Fibroblast of peridontal ligament (primary cell): ENCODE data around the gene EMC9.

Experiments used
- DNase-seq: peaks from one replicate; pipeline ENCODE4 v3.0.0-alpha.2; 2010; ENCODE audit errors: extremely low read depth

The EMC9 gene

GRCh38 chr14:24149302-24149969 is 8.0 kb upstream of the EMC9 start:
- DNase-seq = no peak

DNA sequence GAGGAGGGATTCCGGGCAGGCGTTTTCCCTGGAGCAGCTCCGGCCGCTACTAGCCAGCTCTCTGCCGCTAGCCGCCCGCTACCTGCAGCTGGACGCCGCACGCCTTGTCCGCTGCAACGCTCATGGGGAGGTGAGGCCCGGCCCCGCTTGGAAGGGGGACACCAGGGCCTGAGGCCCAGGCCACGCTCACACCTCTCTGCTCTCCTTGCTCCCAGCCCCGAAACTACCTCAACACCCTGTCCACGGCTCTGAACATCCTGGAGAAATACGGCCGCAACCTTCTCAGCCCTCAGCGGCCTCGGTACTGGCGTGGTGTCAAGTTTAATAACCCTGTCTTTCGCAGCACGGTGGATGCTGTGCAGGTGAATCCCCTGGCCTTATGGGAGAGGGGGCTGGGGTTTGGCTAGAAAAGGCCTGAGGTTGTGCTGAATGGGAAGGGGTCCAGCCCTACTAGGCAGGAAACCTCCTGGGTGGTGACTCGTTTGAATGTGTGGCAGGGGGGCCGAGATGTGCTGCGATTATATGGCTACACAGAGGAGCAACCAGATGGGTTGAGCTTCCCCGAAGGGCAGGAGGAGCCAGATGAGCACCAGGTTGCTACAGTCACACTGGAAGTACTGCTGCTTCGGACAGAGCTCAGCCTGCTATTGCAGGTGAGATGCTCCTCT is 6.5 kb upstream of the EMC9 start:
- DNase-seq = no peak

- DNase-seq = peak; percentile 97
Observed at GRCh38 chr14:24146978-24147760, 5.8 kb upstream of the EMC9 start, which contains the start of gene RNF31. RNF31 (plus strand) TSS chr14:24147498; CDS start chr14:24147699, 201 bp downstream.

DNA sequence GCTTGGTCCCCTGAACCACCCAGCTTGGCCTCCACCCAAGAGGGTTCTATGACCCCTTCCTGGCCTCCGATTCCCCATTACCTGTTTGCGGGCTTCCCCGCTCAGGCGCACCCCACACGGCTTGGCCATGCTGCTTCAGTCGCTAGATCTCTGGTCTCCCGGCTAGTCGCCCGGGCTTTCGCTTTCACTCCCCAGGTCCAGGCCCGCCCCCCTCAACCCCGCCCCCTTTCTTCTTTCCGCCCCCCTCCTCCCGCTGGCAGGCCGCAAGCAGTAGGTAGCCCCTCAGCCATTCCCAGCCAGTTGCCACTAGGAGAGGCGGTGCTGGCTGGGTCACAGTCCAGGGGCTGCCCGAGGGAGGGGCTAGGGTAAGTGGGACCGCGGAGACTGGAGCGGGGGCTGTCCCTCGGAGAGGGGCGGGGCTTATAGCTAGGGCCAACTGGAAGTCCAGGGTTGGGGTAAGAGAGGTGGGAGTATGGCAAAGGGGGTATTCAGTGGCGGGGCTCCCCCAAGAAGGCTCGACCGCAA is 5.1 kb upstream of the EMC9 start, which contains the start of gene PSME2:
Gene PSME2, minus strand, starts transcription at position 158 of the 525 bp plus-strand sequence. Its CDS starts 29 bp downstream, at position 129.
- peak; percentile 89 for DNase-seq

DNA sequence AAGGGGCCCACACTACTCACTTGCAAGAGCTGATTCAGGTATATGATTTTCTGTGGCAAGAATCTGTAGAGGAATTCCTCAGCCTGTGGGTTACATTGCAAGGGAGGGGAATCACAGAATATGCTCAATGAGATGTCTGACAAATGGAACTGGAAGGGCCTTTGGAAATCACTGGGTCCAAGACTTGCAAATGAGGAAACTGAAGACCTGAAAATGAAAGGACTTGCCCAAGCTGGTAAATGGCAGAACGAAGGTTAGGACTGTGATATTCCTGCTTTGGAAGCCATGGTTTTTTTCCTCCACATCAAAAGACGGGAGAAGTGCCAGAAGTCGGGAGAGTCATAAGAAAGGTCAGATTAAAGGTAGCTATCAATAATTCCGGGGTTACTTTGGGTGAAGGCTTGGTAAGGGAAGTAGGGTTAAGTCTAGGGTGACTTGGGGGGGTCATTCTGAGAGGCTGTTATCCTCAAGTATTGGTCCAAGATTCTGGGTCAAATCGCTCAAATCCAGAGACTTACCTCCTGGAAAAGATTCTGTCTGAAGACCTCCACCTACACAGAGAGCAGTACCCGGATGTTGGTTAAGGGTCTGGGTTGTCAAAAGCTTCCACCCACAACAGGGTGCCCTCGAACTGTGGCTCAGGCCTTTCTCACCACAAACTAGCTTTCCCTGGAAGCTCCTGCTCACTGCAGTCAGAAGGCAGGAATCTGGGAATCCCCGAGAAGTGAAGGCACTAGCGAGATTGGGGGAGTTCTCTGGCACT is 4.5 kb upstream of the EMC9 start:
- DNase-seq = peak; percentile 10

DNA sequence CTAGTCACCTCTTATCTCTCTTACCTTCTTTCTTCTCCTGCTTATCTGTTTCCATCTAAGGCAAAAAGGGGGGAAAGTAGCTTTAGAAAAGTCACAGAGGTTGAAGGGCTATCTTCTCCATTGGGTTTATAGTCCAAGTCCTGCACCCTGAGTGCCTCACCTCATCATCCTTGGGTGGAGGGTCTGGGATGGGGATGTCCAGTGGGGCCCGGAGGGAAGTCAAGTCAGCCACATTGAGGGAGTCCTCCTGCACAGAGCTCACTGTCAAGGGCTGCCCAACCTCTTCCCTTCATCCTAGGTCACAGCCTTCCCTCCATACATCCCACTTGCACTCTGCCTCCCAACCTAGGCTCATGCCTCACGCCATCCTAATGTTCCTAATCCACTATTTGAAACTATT is 3.8 kb upstream of the EMC9 start:
- DNase-seq = no peak

GRCh38 chr14:24144451-24144850 is 3.1 kb upstream of the EMC9 start:
- no peak for DNase-seq

GRCh38 chr14:24143511-24143910 is 2.1 kb upstream of the EMC9 start:
- peak; percentile 45 for DNase-seq

DNA sequence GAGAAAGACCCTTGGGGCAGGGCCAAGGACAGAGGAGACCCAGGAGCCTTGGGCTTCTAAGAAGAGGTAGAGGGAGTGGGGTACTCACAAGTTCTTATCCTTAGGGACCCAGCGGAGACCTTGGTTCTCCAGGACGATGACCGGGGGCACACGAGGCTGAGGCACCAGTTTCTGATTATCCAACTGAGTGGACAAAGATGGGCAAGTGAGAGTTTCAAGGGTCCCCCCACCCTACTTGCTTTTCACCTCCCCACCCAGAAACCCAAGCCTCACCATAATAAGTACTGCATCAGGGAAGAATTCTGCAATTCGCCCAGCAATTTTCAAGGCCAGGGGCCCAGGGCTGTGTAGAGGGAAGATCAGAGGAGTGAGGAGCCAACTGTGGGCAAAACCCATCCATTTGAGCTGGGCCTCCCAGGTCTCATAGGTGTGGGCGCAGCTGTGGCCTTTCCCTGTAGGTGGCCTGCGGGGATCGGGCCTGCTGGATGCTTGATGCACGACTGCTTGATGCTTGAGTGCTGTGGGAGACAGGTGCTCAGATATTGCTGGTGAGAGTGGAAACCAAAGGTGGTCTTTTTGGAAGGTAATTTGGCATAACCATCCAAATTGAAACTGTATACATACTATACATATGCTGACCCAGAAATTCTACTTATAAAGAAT is 2.0 kb downstream of the EMC9 start:
- no peak for DNase-seq

GRCh38 chr14:24138396-24139271 is 2.8 kb downstream of the EMC9 start:
- DNase-seq = no peak

- DNase-seq = no peak
Observed at GRCh38 chr14:24137529-24138395, 3.6 kb downstream of the EMC9 start.

GRCh38 chr14:24136684-24137528 is 4.5 kb downstream of the EMC9 start:
- DNase-seq = no peak

DNA sequence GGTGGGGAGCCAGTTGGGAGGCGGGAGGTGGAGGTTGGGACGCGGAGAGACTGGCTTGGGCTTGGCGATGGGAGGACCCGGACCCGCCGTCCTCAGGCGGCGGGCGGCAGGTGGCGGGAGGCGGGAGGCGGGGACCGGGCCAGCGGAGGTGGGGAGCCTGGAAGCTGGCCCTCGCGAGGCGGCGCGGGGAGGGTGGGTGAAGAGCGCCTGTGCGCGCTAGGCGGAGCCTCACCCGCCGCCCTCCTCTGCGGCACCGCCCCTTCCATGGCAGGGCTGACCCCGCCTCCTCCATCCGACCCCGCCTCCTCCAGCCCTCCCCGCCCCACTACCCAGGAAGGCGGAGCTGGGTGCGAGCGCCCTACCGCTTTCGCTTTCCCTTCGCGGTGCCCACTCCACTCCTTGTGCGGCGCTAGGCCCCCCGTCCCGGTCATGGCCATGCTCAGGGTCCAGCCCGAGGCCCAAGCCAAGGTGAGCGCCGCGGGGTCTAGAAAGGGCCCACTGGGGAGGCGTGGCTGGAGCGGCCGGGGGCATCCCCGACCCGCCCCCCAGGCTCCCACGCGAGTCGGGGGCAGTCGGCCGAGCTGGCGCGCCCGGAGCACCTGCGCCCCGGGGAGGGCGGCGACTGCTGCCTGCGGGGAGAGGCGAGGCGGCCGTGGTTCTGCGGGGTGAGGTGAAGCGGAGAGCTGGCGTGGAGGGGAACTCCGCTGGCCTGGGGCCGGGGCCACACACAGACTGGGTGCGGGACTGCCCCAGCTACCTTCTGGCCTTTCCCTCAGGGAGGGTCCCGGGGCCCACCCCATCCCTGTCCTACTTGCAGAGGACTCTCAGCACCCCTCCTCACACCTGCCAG is 5.3 kb downstream of the EMC9 start, which contains the start of gene PSME1:
Gene PSME1, plus strand, starts transcription at position 361 of the 850 bp plus-strand sequence. Its CDS starts 69 bp downstream, at position 430.
- peak; percentile 75 for DNase-seq

DNA sequence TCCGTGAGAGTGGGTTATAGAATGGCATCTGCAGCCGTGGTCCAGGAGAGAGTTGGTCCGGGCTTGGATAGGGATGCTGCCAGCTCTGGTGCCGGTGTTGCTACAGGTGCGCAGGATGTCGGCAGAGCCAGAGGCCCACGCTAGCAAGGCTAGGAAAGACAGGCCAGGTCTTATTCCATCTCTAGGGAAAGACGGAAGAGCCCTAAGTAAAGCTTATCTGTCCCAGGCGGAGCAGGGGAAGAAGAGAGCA is 5.9 kb downstream of the EMC9 start:
- DNase-seq = no peak

DNA sequence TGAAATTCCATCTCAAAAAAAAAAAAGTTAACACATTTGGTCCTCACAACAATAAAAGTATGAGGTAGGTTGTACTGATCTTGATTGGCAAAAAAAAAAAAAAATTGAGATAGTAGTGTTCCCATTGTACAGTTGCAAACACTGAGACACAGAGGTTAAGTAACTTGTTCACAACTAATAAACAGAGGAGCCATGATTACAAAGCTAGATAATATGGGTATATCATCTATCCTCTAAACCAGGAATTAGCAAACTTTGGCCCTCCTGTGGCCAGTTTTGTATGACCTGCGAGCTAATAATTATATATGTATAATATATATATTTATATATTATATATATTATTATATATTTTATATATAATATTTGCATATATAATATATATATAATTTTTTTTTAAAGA is 7.7 kb downstream of the EMC9 start:
- no peak for DNase-seq

GRCh38 chr14:24132976-24133375 is 8.4 kb downstream of the EMC9 start:
- DNase-seq = no peak

- DNase-seq = no peak
Observed at GRCh38 chr14:24132061-24132685, 9.2 kb downstream of the EMC9 start.
